ENCODE data around the gene DAO. TPM values are rescaled to one million over a fixed set of nuclear protein-coding genes. Genes with fewer than 3 reads are reported as not detected.

The DAO gene
- total and polyA plus RNA-seq, 3 donors from 2014 or later, result 0.46 to 0.81 (median 0.79) TPM

GRCh38 chr12:108846290-108846701 is 33.6 kb upstream of the DAO start:
- H3K27ac ChIP-seq, result no peak overlapping the region

DNA sequence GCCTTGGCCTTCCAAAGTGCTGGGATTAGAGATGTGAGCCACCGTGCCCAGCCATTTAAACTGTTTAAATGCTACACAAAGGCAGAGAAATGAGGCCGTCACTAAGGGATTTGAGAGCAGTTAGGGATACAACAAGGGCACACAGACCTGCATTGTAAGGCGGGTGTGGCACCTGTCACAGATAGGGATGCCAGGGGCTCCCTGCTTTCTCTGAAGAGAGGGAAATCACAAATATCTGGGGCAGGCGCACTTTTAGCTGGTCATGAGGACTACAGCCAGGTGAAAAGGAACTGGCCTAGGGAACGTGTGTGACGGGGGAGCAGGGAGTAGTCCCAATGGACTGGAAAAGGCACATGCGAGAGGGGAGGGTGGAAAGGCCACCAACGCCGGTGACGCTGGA is 32.2 kb upstream of the DAO start:
- Histone ChIP-seq H3K4me3 (no peak overlapping the region), H3K4me1 (peaks cover 3% of the 10 kb centered on the region), H3K36me3 (ENCODE audit: low read depth, missing control alignments) (no peaks in the 10 kb centered on the region), H3K27me3 (no peaks in the 10 kb centered on the region), H3K27ac (no peak overlapping the region), H3K9me3 (no peaks in the 10 kb centered on the region)
- WGBS, 2 donors, result 87 to 94% methylated on average over 10 of the region's 10 CpGs
- intact Hi-C loops (cut with DNase I; ENCODE audit: low total_unique reads), result no loop called here
- no peak for DNase-seq
- TF ChIP-seq CTCF (IDR thresholded peaks at IDR 0.05) (no peak), POLR2A (IDR thresholded peaks at IDR 0.05) (no peak)

More at GRCh38 chr12:108846290-108846701, 33.6 kb upstream of the DAO start:
- intact Hi-C loops (cut with DNase I; ENCODE audit: low total_unique reads), result no loop called here
- WGBS, 2 donors, result 45 to 70% methylated on average over 5 of the region's 5 CpGs
- Histone ChIP-seq H3K9me3 (no peaks in the 10 kb centered on the region), H3K4me1 (peaks cover 11% of the 10 kb centered on the region), H3K36me3 (ENCODE audit: low read depth, missing control alignments) (no peaks in the 10 kb centered on the region), H3K27me3 (no peaks in the 10 kb centered on the region), H3K4me3 (no peak overlapping the region)
- DNase-seq, result no peak
- TF ChIP-seq POLR2A (IDR thresholded peaks at IDR 0.05), result no peak
- no peak for TF ChIP-seq CTCF (IDR thresholded peaks at IDR 0.05)

DNA sequence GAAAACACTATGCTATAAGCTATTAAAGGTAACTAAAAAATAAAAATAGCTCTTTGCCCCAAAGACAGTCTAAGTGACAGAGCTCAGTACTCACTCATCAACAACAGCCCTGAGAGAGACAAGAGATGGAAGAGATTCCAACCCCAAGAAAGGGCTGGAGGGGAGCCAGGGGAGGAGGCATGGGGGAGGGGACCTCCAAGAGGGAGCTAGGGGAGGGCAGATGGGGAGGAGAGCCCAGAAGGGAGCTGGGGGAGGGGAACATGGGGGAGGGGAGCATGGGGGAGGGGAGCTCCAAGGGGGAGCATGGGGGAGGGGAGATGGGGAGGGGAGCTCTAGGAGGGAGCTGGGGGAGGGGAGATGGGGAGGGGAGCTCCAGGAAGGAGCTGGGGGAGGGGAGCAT is 30.2 kb upstream of the DAO start:
- Histone ChIP-seq H3K9me3 (no peaks in the 10 kb centered on the region), H3K4me3 (no peak overlapping the region), H3K36me3 (ENCODE audit: low read depth, missing control alignments) (no peaks in the 10 kb centered on the region), H3K27me3 (no peaks in the 10 kb centered on the region), H3K27ac (no peak overlapping the region), H3K4me1 (peaks cover 16% of the 10 kb centered on the region)
- no peak for DNase-seq
- no peak for TF ChIP-seq CTCF (IDR thresholded peaks at IDR 0.05)
- no peak for TF ChIP-seq POLR2A (IDR thresholded peaks at IDR 0.05)
- intact Hi-C loops (cut with DNase I; ENCODE audit: low total_unique reads), result loop anchor here (10.0 kb wide), 1 partner anchor 185 kb away; no protein-coding TSS in a partner anchor

DNA sequence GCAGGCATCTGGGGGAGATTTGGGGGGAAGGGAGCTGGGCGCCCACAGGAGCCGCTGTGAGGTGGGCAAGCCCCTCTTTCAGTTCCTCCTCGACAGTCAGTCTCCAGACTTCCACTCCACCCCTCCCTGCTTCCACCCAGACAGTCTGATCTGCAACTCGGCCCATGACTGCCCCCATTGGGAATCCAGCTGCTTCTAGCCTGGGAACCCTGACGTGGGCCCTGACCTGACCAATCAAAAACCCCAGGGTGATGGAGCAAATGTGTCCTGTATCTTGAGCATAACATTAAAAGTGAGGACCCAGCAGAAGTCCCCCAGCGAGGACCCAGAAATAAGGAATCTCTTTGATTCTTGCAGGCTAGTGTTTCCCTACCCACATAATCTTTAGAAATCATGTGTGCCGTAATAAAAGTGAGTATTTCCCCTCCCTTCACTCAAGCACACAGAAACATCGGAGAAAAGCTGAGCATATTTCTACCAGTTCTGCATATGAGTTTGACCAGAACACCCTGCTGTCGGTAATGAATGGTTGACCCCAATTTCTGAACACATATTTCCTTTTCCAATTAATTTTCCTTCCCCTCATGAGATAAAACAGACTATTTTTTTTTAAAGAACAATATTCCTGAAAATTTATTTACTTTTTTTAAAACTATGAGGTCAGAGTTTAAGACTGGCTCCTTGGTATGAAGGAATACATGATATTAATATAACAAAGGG is 28.9 kb upstream of the DAO start:
- WGBS, 2 donors, result 67 to 74% methylated on average over 9 of the region's 9 CpGs

More for the DNA sequence above, 28.9 kb upstream of the DAO start:
- no peak for TF ChIP-seq POLR2A (IDR thresholded peaks at IDR 0.05)
- no peak for TF ChIP-seq CTCF (IDR thresholded peaks at IDR 0.05)
- Histone ChIP-seq H3K4me3 (no peak overlapping the region), H3K9me3 (no peaks in the 10 kb centered on the region), H3K27ac (no peak overlapping the region), H3K4me1 (peaks cover 29% of the 10 kb centered on the region), H3K36me3 (ENCODE audit: low read depth, missing control alignments) (no peaks in the 10 kb centered on the region), H3K27me3 (no peaks in the 10 kb centered on the region)
- no peak for DNase-seq
- intact Hi-C loops (cut with DNase I; ENCODE audit: low total_unique reads), result loop anchor here (10.0 kb wide), 1 partner anchor 186 kb away; no protein-coding TSS in a partner anchor

All from testis (tissue), 3 donors.